ENCODE results near the gene NECTIN4. TPM values are rescaled to one million over a fixed set of nuclear protein-coding genes. Genes with fewer than 3 reads are reported as not detected.

NECTIN4 gene
- total RNA-seq, 2 donors from 2014 or later = 3.0 to 6.1 TPM

GRCh38 chr1:161086457-161086856 is 2.9 kb downstream of the NECTIN4 start:
- peak; percentile 32 for ATAC-seq
- intact Hi-C loops (cut with DNase I, micrococcal nuclease) = no loop called here
- DNase-seq = no peak

- intact Hi-C loops (cut with DNase I, micrococcal nuclease) = no loop called here
- ATAC-seq (no peak), DNase-seq (peak in 1 of 2 donors; percentile 21)
These were observed 4.2 kb downstream of the NECTIN4 start for GRCh38 chr1:161085165-161085564.

- no peak for ATAC-seq
- DNase-seq = peak in 1 of 2 donors; percentile 17
- intact Hi-C loops (cut with DNase I, micrococcal nuclease) = no loop called here
These were observed 4.8 kb downstream of the NECTIN4 start for GRCh38 chr1:161084597-161084988.

GRCh38 chr1:161083748-161084596 is 5.4 kb downstream of the NECTIN4 start:
- ATAC-seq (no peak), DNase-seq (no peak)
- intact Hi-C loops (cut with DNase I, micrococcal nuclease) = no loop called here

GRCh38 chr1:161082996-161083747 is 6.2 kb downstream of the NECTIN4 start:
- intact Hi-C loops (cut with DNase I, micrococcal nuclease) = no loop called here
- ATAC-seq (peak; percentile 85), DNase-seq (peak; percentile 67 to 91)

GRCh38 chr1:161082483-161082882 is 6.9 kb downstream of the NECTIN4 start:
- ATAC-seq (no peak), DNase-seq (no peak)
- intact Hi-C loops (cut with DNase I, micrococcal nuclease) = no loop called here

- DNase-seq (no peak), ATAC-seq (no peak)
These were observed 7.8 kb downstream of the NECTIN4 start for GRCh38 chr1:161081519-161081918.

GRCh38 chr1:161080441-161081405 is 8.6 kb downstream of the NECTIN4 start:
- ATAC-seq = no peak
- intact Hi-C loops (cut with DNase I, micrococcal nuclease) = no loop called here
- DNase-seq = no peak

More at GRCh38 chr1:161081519-161081918, 7.8 kb downstream of the NECTIN4 start:
- intact Hi-C loops (cut with DNase I, micrococcal nuclease) = no loop called here

- intact Hi-C loops (cut with DNase I, micrococcal nuclease) = no loop called here
- ATAC-seq = no peak
- no peak for DNase-seq
These were observed 9.8 kb downstream of the NECTIN4 start for GRCh38 chr1:161079436-161080110.

- intact Hi-C loops (cut with DNase I, micrococcal nuclease) = no loop called here
- ATAC-seq = no peak
- DNase-seq = no peak
These were observed 11.9 kb downstream of the NECTIN4 start for GRCh38 chr1:161077426-161077825.

GRCh38 chr1:161076410-161076809 is 12.9 kb downstream of the NECTIN4 start:
- intact Hi-C loops (cut with DNase I, micrococcal nuclease) = no loop called here
- no peak for ATAC-seq
- no peak for DNase-seq

GRCh38 chr1:161074676-161075368 is 14.5 kb downstream of the NECTIN4 start:
- DNase-seq (no peak), ATAC-seq (no peak)
- intact Hi-C loops (cut with DNase I, micrococcal nuclease) = no loop called here

GRCh38 chr1:161073474-161074121 is 15.8 kb downstream of the NECTIN4 start:
- intact Hi-C loops (cut with DNase I, micrococcal nuclease) = no loop called here
- DNase-seq (peak; percentile 70), ATAC-seq (peak; percentile 95)

GRCh38 chr1:161072751-161073449 is 16.5 kb downstream of the NECTIN4 start:
- intact Hi-C loops (cut with DNase I, micrococcal nuclease) = no loop called here
- DNase-seq (no peak), ATAC-seq (no peak)

- intact Hi-C loops (cut with DNase I, micrococcal nuclease) = no loop called here
- peak; percentile 53 to 74 for DNase-seq
- peak; percentile 40 for ATAC-seq
These were observed 17.4 kb downstream of the NECTIN4 start for GRCh38 chr1:161071886-161072371.

- intact Hi-C loops (cut with DNase I, micrococcal nuclease) = no loop called here
- DNase-seq (no peak), ATAC-seq (no peak)
These were observed 18.6 kb downstream of the NECTIN4 start for GRCh38 chr1:161070761-161071160.
